GM18867 (cell line): ENCODE results near the gene CPPED1.
"Not testable (repeated sequence)": the region's sequence is repeated elsewhere in the genome, so short reads cannot be mapped to it uniquely, and the experiment has no call there.

Experiments used
- ATAC-seq: cut with Tn5 transposase; IDR thresholded peaks from one replicate; pipeline ENCODE4 v1.9.1; 2021; ENCODE audit warnings: mild to moderate bottlenecking, moderate library complexity; ENCODE audit not compliant: unreplicated experiment

The CPPED1 gene

GRCh38 chr16:12802048-12802447, 1.6 kb downstream of the CPPED1 start:
- ATAC-seq = no peak

- no peak for ATAC-seq
Measured at GRCh38 chr16:12801511-12802042, 2.1 kb downstream of the CPPED1 start.

DNA sequence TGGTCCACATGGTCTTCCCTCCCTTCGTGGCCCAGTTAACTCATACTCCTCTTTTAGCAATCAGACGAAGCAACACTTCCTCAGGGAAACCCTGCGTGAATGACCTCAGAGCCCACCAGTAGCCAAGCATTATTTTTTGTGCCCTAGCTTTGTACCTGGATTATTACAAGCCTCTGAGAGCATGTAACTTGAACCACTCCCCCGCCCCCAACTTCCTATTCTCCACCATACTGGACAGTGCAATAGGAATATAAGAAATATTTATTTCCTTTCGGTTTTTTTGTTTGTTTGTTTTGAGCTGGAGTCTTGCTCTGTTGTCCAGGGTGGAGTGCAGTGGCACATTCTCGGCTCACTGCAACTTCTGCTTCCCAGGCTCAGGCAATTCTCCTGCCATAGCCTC, 2.9 kb downstream of the CPPED1 start:
- ATAC-seq = no peak

- ATAC-seq = not testable (repeated sequence)
Measured at GRCh38 chr16:12799996-12800395, 3.7 kb downstream of the CPPED1 start.

DNA sequence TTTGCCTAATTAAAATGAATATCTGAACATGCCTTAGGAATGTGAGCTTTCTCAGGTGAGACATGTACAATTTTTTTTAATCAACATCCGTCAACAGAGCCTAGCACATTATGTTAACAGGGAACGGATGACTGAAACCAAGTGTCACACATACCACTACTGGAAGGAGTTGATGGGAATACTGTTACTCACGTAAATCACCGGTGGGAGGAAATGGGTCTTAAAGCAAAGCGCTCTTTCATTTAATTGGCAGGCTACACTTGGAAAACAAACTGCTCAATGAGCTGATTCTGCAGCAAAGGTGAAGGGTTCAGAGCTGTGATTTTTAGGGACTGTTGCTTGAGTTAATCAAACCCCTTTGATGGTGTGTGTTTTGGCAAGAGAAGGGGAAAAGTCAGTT, 4.8 kb downstream of the CPPED1 start:
- no peak for ATAC-seq

DNA sequence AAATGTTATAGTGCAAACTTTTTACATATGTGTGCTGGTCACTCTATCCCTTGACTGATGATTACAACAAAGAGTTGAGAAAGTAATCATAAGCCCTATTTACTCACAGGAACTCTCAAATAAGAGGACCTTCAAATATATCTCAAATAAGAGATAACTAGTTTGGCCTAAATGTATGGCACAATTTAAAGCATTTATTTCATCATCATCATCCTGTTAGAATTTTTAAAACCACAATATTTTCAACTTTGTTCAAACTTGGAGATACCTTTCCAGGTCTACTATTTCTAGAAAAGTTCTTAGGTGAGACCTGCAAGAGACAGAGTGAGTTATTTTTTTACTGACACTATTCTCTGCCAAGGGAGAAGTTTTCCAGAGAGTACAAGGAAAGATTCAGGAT, 5.5 kb downstream of the CPPED1 start:
- no peak for ATAC-seq

DNA sequence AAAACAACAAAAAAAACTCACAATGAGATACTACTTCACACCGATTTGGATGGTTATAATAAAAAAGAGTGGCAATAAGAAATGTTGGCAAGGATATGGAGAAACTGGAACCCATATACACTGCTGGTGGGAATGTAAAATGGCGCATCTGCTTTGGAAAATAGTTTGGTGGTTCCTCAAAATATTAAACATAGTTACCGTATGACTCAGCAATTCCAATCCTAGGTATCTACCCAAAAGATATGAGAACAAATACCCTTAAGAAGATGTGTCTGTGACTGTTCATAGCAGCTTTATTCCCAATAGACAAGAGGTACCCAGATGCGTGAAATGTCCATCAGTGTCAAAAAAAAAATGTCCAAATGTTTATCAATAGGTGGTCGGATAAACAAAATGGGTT, 7.2 kb downstream of the CPPED1 start:
- no peak for ATAC-seq

DNA sequence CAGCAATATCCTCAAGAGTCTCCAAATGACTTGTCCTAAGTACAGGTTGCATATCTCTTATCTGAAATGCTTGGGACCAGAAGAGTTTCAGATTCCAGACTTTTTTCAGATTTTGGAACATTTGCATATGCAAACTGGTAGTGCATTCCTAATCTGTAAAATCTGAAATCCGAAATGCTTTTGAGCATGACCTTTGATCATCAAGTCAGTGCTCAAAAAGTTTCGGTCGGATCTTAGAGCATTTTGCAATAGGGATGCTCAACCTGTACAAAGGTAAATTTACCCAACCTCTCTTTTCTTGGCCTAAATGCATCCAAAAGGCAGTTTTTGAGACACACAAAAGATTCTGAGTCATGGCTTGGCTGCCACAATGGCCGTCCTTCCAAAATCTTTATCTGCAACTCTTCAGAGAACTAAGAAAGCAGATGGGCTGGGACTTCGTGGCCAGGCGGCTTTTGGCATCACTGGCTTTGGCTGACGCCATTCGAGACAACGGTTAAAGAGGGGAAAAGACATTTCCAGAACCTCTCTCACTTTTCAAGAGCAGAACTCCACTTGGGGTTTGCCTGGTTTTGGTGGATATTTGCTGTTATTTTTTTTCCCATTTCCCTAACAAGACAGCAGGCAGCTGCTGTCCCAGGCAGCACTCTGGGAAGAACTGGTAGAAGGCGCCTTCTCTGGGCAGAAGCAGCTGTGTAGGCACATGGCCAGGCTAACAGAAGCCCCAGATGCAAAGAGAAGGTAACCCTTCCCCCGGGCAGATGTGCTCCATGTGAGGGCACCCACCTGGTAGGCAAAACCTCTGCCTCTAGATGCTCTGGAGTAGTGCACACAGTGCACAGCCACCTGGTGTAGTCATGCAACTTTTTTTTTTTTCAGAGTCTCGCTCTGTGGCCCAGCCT, 8.9 kb downstream of the CPPED1 start:
- ATAC-seq = no peak

- no peak for ATAC-seq
Measured at GRCh38 chr16:12793865-12794240, 9.8 kb downstream of the CPPED1 start.

GRCh38 chr16:12793120-12793864, 10.4 kb downstream of the CPPED1 start:
- no peak for ATAC-seq

DNA sequence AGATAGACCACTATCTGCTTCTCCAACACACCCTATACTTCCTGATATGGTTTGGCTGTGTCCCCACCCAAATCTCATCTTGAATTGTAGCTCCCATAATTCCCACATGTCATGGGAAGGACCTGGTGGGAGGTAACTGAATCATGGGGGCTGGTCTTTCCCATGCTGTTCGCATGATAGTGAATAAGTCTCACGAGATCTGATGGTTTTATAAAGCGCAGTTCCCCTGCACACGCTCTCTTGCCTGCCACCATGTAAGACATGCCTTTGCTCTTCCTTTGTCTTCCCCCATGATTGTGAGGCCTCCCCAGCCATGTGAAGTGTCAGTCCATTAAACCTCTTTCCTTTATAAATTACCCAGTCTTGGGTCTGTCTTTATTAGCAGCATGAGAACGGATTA, 11.2 kb downstream of the CPPED1 start:
- ATAC-seq = not testable (repeated sequence)

DNA sequence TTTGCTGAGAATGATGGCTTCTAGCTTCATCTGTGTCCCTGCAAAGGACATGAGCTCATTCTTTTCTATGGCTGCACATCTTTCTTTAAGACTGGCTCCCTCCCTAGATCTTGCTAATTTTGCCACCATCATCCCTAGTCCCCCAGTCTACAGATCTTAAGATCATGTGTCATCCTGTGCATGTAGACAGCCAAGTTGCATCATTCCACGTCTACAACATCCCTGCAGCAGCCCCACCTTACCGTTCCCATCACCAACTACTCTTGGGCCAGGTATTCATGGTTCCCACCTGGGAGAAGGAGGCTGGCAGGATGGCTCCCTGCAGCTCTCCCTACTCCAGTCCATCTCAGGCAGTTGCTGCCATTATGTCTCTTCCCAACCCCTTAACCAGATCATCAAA, 12.3 kb downstream of the CPPED1 start:
- ATAC-seq = no peak

- ATAC-seq = no peak
Measured at GRCh38 chr16:12788758-12789157, 14.9 kb downstream of the CPPED1 start.

- ATAC-seq = no peak
Measured at GRCh38 chr16:12786081-12786480, 17.6 kb downstream of the CPPED1 start.

DNA sequence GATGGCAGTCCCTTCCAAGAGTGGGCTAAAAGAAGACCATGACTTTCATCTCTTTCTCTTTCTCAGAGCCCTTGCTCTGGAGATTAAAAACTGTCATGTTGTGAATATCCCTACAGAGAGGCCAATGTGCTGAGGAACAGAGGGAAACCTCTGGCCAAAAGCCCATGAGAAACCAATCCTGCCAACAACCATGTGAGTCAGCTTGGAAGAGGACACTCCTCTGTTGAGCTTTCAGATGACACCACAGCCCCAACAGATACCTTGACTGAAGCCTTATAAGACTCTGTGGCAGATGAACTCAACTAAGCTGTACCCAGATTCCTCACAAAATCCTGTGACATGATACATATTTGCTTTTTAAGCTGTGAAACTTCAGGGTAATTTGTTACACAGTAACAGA, 19.6 kb downstream of the CPPED1 start:
- ATAC-seq = no peak

- no peak for ATAC-seq
Measured at GRCh38 chr16:12781777-12782176, 21.9 kb downstream of the CPPED1 start.

DNA sequence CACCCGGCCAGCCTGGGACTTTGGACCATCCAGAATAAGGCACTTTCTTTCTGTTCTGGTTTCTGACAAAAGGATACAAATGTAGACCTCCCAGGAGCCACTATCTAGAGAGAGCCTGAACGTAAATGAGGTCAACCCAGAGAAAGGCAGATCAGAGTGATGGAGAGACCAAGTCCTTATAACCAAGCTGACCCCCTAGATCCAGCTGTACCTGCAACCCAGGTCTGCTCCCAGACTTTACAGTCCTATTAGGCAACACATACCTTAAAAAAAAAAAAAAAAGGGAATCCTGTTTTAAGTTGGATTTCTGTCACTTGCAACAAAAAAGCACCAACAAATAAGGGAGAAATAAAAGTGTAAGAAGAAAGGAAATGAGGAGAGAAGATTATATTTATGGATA, 23.2 kb downstream of the CPPED1 start:
- ATAC-seq = no peak

- ATAC-seq = no peak
Measured at GRCh38 chr16:12778726-12779125, 25.0 kb downstream of the CPPED1 start.

DNA sequence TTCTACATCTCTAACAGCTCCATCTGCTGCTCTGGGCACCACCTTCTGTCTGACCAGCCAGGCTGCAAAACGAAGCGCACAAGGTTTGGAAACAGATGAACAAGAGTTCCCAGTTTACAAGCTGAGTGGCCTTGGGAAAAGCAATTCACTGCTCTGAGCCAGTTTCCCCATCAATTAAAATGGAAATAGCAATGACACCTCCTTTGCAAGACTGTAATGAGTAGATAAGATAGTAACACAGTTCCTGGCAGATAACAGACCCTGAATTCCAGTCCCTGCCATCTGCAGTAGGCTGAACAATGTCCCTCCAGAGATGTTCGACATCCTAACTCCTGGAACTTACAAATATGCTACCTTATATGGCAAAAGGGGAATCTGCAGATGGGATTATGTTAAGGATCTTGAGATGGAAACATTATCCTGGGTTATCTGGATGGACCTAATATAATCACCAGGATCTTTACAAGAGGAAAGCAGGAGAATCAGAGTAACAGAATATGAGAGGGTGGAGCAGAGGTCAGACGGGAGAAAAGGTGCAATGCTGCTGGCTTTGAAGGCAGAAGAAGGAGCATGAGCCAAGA, 27.9 kb downstream of the CPPED1 start:
- no peak for ATAC-seq

- no peak for ATAC-seq
Measured at GRCh38 chr16:12773221-12773620, 30.5 kb downstream of the CPPED1 start.

DNA sequence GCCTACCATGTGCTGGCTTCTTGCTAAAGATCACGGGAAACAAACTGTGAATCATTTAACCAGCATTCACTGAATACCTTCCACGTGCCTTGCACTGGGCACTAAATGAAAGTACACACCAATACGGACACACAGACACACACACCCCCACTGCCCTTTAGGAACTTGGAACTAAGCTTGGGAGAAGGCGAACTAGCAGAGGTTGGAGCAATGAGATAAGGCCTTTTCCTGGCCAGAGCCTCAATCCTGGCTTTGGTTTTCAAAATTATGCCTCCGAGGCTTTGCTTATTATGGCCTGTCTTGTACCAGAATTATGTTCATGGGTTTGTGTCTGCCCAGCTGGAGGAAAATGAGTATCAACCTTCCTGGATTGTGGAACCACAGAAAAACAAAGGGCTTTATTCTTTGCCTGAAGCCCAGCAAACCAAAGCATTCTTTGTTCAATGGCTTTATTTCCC, 32.3 kb downstream of the CPPED1 start:
- ATAC-seq = no peak
